Measurements from ENCODE around the gene MAP3K3.

MAP3K3 gene

DNA sequence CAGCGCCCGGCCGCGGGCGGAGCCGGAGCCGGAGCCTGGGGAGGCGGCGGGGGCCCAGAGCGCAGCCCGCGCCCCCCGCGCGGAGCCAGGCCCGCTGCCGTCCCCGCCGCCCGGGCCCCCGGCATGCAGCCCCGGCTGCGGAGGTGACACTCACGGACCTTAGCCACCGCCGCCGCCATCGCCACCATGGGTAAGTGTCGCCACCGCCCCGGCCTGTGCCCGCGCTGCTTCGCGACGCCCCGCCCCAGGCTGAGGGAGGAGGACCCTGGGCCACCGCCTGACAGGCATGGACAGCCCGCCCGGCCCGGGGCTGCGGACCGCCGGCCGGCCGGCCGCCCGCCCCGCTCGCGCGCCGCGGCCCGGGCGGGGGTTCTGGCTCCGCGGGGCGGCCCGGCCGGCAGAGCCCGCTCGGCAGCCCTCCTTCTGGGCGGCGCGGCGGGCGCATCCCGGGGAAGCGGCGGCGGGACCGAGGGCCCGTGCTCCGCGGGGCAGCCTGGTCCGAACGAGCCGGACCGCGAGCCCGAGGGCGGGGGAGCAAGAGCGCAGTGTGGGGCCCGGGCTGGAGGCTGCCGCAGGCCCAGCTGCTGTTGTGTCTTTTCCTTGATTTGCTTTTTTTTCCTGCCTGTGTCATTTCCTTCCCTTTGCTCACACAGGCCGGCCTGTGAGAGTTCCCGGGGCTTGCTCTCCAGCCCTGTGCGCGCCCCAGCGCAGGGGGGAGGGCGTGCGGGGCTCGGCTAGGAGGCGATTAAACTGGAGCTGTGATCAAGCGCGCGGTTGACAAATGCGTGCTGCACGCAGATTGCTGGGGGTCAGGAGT lies 565 bp downstream of the MAP3K3 start:
- DNase-seq: peak; percentile 38 to 53

DNA sequence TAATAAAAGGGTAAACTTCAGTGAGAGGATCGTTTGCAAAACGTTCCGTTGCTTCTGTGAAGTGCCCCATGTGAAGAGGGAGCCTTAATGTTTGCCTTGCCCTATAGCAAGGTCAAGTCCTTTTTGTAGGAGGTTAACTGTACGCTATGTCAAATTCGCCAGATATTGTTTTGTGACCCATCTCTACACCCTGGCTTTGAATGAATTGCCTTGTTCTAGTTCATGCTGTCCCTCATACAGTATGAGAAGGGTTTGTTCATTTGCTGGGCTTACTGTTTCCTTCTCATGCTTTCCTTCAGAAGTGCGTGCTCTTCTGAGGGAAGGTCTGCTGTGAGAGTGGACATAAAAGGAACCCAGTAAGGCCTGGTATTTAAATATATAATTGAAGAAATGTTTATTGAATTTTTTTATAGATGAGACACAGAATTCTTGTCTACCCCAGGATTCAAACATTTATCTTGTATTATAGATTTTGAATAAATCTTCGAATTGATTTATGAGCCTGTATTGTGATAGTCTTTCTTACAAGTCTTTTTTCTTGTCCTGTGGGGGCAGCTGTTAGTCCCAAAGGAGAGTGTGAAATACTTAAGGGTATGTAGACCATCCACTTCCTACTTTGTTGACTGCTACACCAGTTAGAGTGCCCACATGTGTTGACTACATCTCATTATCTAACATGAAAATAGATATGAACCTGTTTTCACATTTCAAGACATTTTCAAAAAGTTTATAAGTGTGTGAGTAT lies 1.7 kb downstream of the MAP3K3 start:
- DNase-seq: peak in 1 of 2 experiments; percentile 19

DNA sequence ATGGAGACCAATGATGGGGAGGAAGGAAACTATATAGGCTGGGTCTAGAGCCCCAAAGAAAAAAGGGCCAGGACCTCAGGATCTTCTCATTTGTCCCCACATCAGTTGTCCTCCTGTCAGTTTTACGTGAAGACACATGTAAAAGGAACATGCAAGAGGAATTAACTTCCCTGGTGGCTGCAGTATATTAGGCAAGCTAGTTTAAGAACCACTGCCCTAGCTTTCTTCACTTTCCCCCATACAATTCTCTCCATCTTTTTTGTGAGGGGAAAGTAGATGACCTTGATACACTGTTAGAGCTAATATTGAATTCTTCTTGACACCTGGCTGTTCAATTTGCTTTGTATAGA lies 2.3 kb downstream of the MAP3K3 start:
- DNase-seq: peak; percentile 45 to 47

DNA sequence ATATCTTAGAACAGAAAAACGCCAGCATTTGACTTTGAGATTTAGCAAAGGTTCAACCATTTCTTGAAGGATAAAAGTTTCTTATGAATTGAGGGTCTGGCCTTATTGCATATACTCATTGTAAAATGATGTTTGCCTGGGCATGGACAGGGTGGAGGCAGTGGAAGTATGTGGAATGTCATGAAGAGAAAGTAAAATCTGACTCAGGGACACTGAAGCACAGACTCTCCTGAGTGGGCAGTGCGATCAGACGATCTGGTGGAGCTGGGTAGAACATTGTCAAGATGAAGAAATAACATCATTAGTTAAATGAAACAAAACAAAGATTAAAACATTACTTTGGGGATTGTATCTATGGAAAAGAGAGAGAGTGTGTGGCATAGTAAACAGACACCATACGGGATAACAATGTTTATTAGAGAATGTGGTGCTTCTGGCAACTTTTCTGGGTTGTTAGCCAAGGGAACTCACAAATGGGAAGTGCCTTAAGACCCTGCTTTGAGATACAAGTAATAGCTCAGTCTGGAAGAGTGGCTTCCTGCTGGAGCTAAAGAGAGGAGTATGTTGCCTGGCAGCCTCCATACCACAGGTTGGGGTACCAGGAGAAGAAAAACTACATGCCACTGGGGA lies 4.4 kb downstream of the MAP3K3 start:
- DNase-seq: peak in 1 of 2 experiments; percentile 18

DNA sequence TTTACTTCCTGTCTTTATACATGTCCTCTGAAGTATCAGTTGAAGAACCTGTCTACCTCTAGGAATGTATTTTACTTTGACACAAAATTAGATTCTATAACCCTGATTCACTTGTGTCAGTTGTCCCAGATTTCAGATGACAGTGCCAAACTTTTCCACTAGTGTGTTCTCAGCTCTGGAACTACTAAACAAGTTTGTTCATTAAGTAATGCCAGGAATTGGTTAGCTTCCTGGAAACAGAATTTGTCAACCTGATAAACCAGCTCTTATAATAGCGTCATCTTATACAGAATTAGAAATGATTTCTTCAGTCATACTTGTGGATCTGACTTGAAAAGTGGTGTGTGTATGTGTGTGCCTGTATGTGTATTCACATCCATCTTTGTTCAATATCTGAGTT lies 7.4 kb downstream of the MAP3K3 start:
- no peak for DNase-seq

DNA sequence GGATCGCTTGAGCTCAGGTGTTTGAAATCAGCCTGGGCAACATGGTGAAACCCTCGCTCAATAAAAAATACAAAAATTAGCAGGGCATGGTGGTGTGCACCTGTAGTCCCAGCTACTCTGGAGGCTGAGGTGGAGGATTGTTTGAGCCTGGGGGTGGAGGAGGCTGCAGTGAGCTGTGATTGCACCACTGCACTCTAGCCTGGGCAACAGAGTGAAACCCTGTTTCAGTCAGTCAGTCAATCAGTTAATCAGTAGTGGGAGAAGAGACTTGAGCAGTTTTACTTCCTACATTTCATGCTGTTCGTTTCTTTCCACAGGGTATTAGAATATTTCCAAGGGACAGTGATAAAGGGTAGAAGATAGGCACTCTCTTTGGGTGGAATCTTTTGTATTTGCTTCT lies 8.8 kb downstream of the MAP3K3 start:
- DNase-seq: no peak

DNA sequence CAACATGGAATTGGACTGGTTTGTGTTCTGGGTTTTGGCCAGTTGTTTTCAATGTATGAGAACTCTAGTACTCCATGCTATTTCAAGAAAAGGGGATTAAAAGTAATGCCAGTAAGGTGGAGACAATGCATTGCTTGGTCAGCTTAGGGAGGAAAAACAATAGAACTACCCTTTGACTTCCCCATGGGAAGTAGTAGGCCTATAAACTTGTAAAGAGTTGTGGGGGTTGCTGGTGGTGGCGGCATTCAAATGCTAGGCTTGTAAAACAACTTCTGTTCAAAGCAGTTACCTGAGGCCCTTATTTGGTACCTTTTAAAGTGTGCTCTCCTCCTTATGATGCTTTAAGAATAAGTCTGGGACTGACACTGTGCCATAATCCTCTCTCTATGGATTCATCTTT lies 9.4 kb downstream of the MAP3K3 start:
- DNase-seq: no peak

DNA sequence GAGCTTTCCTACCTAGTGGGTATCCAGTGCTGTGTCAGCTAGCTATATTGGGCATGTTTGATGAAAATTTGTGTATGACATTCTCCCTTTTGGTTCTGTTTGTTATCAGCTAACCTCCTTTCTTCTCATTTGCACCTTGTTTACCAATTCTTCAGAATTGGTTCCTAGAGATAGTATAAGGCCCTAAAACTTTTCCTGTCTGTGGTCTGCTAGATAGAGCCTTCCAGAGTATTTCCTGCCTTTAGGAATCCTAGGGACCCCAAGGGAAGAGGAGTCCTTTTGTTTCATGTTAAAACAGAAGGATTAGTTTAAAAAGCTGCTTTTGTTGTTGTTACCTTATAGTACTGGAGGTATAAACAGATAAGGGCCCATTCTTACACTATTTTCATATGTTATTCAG lies 11.5 kb downstream of the MAP3K3 start:
- no peak for DNase-seq

DNA sequence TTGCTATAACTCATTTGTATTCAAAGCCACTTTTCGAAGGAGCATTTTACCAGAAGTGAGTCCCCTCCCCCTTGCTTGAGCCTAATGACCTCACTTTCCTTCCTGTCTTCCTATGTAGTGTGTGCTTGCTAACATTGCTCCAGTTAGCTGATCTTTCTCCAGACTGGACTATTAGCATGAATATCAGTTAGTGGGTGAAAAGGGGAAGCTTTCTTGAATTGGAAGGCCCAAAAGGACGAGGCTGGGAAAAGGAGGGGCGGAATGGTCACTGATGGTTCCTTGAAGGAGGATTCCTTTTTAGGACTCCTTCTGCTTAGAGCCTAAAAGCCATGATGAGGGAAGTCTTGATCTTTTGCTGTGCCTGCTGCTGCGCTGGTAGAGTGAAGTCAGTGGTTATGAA lies 11.9 kb downstream of the MAP3K3 start:
- peak; percentile 79 to 86 for DNase-seq

DNA sequence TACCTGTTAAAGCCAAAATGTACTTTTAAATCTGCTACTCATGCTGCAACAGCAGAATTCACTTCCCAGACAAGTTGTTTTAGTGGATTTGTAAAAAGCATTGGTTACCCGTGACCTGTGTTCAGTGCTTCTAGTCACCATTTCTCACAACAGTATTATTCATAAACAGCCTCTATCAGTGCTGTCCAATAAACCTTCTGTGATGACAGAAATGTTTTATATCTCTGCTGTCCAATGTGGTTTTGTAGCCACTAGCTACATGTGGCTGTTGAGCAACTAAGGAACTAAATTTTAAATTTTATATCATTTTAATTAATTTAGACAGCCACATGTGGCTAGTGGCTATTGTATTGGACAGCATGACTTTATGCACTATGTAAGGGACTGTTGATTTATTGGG lies 12.6 kb downstream of the MAP3K3 start:
- no peak for DNase-seq

DNA sequence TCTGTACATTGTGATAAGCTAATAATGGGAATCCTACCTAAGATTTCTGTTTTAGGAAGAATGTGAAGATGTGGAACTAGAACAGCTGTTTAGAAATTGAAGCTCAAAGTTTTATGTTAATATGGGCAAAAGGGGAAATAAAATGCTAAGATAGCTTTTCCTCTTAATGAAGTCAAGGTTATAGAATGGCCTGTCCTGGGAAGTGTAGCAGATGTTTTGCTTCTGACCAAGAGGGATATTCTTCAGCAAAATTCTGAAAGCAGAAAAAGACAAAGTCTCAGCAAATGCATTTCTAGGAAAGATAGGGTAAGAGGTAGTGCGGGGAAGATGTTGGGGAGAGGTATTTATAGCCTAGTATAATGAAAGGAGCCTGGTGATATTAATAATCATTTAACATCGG lies 13.1 kb downstream of the MAP3K3 start:
- DNase-seq: no peak

DNA sequence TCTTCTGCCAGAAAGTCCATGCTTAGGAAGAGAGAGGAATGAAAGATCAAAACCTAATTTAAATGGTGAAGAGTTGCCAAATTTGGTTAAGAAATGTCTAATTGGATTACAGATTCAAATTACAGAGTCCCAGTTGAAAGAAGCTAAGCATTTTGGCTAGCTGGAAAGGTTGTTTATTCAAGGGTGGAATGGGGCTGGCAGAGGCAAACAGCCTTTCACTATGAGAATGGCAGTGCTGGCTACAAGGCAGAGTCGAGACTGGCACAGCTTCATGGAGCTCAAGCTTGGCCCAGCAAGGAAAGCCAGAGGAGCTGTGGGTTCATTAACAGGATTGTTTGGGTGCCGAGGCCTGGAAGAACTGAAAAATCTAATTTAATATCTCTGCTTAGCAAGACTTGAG lies 13.6 kb downstream of the MAP3K3 start:
- DNase-seq: no peak

DNA sequence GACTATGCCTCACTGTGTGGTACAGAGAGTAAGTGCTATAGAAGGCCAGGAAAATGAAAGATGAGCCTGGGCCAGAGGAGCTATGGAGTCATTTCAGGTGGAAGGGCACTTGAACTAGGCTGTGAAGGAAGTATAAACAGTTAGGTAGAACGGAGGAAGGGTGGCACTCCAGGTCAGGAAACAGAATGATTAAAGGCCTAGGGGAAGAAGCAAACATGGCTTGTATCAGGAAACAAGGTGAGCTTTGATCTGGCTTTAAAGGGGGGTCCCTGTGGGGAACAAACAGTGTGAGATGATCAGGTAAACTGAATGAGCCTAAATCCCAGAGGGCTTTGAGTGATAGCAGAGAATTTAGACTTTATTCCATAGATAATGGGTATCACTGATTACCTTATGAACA lies 16.9 kb downstream of the MAP3K3 start:
- DNase-seq: no peak

DNA sequence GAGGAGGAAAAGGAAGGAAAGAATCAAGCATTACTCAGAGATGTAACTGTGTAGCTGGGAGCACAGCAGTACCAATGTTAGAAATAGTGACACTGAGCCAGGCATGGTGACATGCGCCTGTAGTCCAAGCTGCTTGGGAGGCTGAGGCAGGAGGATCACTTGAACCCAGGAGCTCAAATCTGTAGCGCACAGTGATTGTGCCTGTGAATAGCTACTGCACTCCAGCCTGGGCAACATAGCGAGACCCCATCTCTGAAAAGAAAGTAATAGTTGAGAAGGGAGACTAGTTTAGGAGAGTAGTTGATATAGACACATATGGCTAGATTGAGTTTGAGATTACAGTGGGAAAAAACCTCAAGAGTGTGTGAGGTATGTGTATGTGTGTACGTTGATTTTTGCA lies 17.8 kb downstream of the MAP3K3 start:
- no peak for DNase-seq

DNA sequence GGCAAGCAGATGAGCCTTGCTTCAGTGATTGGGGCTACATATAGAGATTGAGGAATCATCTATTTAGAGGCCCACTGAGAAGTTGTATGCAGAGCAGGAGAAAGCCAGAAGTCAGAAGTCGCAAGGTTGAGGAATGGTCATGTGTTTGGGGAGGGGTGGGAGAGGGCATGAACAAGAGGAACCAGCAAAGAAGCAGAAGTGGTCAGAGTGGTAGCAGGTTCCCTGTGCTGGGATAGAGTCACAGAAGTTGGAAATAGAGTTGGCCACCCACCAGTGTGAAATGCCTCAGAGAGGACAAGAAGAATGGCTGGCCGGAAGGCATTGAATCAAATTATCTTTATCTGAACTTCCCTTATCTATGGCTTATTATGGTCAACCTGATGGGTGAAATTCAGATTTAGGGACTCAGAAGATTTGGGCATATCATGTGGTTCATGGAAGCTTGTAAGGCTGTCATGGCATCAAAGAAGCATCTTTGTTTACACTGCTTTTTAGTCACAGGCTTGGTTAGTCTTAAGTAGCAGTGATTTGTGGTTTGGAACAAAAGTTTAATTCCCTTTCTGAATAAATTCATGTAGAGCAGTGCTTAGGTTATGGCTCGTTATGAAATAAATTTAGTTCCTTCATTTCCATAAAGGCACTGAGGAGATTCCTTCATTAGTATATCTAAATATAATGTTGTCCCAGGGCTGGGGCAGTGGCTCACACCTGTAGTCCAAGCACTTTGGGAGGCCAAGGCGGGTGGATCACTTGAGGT lies 19.7 kb downstream of the MAP3K3 start:
- peak; percentile 96 to 98 for DNase-seq

DNA sequence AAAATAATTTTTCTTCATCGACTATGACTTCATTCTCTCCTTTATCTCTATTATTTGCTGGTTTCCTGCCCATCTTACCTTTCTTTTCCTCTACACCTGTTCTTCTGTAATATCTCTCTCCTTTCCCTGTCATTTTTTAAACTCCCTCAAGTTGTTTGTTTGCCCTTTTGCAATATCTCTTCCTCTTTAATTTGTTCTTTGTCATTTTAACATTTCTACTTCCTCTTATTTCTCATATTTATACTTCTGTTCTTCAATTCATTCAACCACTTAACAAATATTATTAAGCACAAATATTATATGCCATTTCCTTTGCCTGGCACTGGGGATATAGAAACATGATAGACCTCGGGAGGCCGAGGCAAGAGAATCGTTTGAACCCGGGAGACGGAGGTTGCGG lies 22.6 kb downstream of the MAP3K3 start:
- DNase-seq: peak; percentile 53 to 77

DNA sequence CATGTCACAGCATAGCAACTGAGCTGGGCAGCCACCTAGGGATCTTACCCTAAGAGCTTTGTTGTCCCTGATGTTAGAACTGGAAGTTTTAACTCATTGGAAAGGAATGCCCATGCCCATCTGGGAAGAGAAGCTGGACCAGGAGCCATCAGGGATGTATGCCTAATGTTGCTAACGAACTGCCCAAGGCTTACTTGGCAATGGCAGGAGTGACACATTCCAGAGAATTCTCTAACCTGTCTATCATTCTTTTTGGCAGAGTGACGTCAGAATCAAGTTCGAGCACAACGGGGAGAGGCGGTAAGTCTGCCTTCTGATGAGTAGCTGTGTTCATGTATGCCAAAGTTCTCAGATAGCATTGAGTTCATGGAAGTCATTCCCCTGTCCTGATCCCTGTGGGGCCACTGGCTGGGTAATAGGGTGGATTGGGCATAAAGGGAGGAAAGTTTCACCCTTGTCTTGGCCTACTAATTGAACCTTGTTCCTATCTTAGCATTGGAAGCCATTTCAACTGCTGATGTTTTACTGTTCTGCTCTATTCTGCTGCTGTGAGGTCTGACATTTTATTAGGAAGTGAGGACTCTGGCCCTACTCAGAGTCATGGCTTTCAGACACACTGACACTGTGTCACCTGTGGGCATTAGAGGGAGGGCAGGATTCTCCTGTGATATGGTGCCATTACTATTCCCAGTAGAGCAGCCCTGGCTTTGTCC lies 23.7 kb downstream of the MAP3K3 start:
- no peak for DNase-seq

DNA sequence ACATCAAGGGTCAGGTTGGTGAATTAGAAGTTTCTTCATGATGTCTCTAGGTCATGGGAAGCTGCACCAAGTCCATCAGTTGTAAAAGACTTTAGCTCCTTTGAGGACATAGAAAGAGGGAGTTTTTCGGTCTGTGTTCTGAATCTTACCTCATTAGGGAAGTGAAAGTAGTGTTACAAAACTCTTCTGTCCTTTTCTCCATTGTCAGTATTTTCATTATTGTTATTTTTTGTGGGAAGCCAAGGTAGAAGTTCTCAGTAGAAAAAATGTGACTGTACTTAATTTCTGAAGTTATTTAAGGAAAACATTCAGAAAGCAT lies 24.2 kb downstream of the MAP3K3 start:
- no peak for DNase-seq

DNA sequence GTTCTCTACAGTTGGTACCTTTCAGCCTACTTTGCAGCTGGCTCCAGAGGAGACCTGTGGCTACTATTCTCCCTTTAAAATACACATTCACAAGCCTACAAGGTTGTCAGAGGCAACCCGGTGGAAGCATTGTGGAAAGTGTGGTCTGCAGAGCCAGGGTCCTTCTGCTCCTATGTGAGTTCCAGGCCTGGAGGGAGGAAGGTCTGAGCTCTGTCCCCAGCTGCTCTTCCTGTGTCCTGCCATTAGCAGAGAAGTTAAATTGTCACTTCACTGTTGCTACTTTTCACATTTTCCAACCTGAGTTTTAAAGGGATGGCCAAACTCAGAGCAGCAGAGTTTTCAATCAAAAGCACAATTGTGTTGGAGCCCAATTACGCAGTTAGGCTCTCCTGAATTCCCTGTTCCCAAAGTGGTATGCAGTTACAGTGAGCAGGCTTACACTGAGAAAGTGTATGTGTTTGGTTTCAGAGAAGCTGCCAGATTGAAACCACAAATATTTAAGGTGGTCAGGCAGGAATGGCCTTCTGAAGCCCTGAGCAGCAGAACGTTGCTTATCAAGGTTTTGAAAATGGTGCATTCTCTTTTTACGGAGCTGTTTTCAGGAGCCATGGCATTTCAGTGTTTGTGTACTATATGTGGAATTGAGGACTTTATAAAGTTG lies 25.0 kb downstream of the MAP3K3 start:
- no peak for DNase-seq

DNA sequence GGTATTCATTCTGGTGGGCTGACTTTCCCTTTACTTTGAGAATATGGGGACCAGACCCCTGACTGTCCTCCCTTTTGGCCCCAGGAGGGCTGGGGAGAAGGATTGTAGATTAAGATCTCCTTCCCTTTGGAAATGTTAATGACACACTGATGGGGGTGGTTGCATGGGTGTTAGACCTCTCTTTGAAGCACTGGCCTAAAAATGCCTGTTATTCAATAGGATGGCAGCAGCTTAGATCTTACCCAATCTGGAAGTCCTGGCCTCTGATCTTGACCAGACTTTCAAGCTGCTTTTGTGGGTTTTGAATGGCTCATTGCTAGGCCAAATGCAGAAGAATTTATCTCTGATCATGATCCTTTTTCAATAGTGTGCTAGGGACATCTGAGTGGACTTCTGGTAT lies 25.7 kb downstream of the MAP3K3 start:
- no peak for DNase-seq

DNA sequence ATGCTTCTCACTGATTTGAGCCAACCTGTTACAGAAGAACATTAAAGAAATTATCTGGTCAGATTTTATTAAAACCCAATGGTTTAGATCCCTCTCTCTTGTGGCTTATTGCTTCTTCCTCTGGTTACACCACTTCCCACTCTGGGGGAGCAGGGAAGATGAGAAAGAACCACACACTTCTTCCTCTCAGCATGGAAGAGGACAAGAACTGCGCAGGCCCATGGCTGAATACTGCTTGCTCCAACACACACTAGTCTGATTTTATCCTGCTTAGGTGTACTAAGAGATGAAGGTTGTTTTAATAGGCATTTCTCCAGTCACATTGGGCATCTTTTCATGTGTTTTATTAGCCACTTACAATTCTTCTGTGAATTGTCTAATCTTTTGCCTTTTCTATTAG lies 27.6 kb downstream of the MAP3K3 start:
- peak; percentile 64 to 87 for DNase-seq

DNA sequence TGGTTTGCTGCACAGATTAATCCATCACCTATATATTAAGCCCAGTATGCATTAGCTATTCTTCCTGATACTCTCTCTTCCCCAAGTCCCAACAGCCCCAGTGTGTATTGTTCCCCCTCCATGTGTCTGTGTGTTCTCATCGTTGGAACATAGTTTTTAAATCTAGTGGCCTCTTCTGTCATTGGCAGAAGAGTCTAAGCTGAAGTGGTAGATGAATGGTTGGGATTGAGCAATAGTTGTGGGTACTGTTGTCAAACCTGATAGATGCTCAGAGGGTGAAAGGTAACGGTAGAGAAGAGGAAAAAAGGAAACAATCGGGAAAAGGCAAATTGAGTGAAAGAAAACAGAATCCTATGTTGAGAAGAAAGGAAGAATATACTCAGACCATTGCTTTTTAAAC lies 29.9 kb downstream of the MAP3K3 start:
- no peak for DNase-seq
